T-helper 2 cell (primary cell): ENCODE data around the gene PTH2R.
"Not testable (repeated sequence)": the region's sequence is repeated elsewhere in the genome, so short reads cannot be mapped to it uniquely, and the experiment has no call there.

ENCODE experiments used
- DNase-seq, 5 experiments: peaks; one replicate each; pipeline versions ENCODE4 v3.0.0 to v3.0.0-alpha.2; 2012 to 2022
- total RNA-seq, 2 donors: gene quantifications; one replicate each; lab custom pipeline; 2026; lab: John Stamatoyannopoulos, UW

The PTH2R gene, protein sequence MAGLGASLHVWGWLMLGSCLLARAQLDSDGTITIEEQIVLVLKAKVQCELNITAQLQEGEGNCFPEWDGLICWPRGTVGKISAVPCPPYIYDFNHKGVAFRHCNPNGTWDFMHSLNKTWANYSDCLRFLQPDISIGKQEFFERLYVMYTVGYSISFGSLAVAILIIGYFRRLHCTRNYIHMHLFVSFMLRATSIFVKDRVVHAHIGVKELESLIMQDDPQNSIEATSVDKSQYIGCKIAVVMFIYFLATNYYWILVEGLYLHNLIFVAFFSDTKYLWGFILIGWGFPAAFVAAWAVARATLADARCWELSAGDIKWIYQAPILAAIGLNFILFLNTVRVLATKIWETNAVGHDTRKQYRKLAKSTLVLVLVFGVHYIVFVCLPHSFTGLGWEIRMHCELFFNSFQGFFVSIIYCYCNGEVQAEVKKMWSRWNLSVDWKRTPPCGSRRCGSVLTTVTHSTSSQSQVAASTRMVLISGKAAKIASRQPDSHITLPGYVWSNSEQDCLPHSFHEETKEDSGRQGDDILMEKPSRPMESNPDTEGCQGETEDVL
- total RNA-seq, result 0.07 to 0.94 reads per million in 2 donors

DNA sequence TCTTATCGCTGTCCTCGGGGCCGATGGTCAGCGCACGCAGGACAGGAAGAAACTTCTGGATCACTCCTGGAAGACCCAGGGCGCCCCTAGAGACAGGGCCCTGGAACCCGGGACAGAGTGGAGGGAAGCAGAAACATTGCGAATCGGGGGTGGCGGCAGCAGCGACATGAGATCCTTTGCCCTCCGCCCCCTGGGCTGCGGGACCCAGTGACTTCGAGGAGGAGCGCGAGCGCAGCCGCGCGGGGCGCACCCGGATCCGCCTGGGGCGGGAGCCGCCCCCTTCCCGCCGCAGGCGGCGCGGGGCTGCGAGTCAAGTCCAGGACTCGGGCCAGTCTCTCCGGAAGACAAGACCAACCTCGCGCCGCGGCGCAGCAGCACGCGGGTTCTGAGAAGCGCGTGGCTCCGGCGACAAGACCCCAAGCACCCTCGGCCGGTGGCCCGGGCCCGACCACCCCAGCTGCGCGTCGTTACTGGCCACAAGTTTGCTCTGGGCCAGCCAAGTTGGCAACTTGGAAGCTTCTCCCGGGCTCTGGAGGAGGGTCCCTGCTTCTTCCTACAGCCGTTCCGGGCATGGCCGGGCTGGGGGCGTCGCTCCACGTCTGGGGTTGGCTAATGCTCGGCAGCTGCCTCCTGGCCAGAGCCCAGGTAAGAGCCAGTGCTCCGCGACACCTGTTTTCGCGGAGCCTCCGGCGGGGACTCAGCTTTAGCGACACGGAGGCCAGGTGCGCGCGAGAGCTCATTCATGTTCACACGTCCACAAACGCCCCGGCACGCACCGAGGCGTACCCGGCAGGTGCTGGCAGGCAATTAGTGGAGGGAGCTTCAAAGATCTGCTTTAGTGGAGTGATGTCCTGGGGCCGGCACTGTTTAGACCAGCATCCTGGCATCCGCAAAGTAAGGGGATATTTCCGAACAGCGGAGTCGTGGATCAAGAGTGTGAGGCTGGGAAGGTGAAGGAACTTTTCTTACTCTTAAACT lies at the start of gene PTH2R:
Gene PTH2R (plus strand): TSS at position 319 of the 978 bp plus-strand sequence. CDS start 252 bp downstream, at position 571.
- peak in 1 of 5 experiments; percentile 25 for DNase-seq

GRCh38 chr2:208356846-208357574 lies 49.6 kb upstream of the PTH2R start:
- DNase-seq, result no peak

DNA sequence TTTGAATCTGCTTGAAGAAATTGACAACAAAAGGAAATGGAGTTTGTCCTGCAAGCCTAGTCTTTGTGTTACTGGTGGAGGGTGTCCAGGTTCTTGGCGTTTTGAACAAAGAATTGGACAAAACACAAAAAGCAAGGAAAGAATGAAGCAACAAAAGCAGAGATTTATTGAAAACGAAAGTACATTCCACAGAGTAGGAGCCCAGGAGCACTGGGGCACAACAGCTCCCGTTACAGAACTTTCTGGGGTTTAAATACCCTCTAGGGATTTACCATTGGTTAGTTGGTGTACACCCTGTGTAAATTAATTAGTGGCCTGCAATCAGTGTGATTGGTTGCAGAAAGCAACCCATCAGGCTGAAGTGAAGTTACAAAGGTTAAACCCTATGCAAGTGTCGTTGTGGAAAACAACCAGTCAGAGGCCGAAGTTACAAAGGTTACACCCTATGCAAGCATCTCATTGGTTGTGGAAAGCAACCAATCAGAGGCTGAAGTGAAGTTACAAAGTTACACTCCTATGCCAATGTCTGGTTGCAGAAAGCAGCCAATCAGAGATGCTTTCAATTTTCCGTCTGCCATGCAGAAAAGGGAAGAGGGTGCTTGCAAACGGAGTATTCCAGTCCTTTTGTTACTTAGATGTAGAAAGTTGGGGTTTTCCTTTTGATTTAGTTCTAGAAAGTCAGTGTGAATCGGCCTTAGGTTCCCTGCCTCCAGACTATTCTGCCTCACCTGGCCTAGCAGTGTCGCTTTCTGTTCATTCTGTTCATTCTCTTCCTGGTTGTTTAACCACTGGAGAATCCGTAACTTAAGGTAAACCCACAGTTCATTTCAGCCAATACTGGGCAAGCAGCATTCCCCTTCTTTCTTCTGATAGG lies 47.6 kb upstream of the PTH2R start:
- DNase-seq, result peak in 1 of 5 experiments; percentile 12

GRCh38 chr2:208359632-208359986 lies 47.0 kb upstream of the PTH2R start:
- DNase-seq, result peak in 2 of 5 experiments; percentile 18 to 19

GRCh38 chr2:208360259-208361076 lies 46.1 kb upstream of the PTH2R start:
- no peak for DNase-seq

- no peak for DNase-seq
These were observed 45.5 kb upstream of the PTH2R start for GRCh38 chr2:208361077-208361441.

GRCh38 chr2:208363485-208363884 lies 43.1 kb upstream of the PTH2R start:
- peak in 1 of 5 experiments; percentile 85 for DNase-seq

DNA sequence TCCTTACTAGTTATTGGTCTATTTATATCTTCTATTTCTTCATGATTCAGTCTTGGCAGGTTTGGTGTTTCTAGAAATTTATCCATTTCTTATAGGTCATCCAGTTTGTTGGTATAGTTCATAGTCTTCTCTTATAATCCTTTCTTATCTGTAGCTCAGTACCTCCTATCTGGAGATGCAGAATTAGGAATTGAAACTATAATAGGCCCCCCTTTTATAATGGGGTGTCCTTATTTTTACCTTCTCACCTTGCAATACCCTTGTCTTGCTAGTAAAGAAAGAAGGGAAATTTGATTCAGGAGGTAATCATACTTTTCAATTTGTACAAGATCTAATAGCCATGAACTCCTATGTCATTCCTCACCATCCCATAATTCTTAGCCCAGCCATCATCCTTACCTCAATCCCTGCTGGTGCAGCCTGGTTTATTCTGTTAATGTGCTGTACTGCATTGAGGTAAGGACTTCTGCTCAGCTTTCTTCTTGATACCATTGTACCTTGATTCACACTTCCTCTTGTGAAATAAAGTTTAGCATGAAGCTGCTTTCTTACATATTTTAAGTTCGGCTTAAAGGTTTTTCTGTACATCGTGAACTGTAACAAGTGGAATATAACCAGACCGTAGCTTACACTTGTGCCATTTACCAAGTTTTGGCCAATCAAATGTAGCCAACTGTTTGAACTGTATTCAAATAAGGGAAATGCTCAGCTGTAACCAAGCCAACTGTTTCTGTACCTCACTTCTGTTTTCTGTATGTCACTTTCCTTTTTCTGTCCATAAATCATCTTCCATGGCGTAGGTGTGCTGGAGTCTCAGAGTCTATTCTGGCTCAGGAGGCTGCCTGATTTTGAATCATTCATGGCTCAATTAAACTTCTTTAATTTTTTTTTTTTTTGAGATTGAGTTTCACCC lies 40.1 kb upstream of the PTH2R start:
- no peak for DNase-seq

GRCh38 chr2:208369091-208369490 lies 37.5 kb upstream of the PTH2R start:
- no peak for DNase-seq

DNA sequence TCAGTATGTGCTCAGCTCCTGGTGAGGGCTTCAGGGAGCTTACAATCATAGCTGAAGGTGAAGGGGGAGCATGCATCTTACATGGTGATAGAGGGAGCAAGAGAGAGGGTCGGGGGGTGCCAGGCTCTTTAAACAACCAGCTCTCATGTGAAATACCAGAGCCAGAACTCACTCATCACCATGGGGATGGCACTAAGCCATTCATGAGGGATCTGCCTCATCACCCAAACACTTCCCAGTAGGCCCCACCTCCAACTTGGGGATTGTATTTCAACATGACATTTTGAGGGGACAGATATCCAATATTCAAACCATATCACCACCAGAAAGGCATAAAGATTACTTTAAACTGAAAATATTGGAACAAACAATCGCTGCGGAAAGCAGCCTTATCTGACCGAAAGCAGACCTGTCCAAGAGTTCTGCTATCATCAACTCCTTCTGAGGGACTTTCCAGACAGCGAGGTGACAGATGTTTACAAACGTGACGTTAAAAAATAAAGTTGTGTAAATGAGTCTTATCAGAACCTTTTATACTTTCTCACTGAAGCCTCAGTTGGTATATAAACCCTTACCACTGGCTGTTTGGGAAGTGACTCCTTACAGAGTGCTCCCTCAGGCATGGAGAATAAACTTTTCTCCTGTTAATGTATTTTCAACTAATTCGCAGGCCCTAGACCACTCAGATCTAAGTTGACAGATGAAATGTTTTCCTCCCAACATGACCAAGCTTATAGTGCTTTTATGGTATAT lies 35.5 kb upstream of the PTH2R start:
- no peak for DNase-seq

DNA sequence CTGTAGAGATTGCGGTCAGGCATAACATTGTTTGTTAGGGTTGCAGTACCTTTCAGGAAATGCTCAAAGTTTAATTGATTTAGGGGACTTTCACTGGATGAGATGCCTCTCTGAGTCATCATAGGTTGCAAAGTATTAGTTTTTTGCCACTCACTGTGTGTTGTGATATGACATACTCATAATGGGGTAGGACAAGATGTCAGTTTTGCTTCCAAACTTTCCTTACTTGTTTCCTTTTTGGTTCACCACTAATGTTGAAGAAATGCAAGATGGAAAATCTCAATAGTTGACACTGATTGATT lies 35.0 kb upstream of the PTH2R start:
- peak in 1 of 5 experiments; percentile 15 for DNase-seq

- DNase-seq, result peak in 1 of 5 experiments; percentile 29
These were observed 33.0 kb upstream of the PTH2R start for GRCh38 chr2:208373460-208374089.

GRCh38 chr2:208375491-208376068 lies 31.0 kb upstream of the PTH2R start:
- no peak for DNase-seq

DNA sequence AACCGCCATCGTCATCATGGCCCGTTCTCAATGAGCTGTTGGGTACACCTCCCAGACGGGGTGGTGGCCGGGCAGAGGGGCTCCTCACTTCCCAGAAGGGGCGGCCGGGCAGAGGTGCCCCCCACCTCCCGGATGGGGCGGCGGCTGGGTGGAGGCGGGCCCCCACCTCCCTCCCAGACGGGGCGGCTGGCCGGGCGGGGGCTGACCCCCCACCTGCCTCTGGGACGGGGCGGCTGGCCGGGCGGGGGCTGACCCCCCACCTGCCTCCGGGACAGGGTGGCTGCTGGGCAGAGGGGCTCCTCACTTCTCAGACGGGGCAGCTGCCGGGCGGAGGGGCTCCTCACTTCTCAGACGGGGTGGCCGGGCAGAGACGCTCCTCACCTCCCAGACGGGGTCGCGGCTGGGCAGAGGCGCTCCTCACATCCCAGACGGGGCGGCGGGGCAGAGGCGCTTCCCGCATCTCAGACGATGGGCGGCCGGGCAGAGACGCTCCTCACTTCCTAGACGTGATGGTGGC lies 29.2 kb upstream of the PTH2R start:
- not testable (repeated sequence) for DNase-seq

- DNase-seq, result no peak
These were observed 27.4 kb upstream of the PTH2R start for GRCh38 chr2:208379192-208379591.

- no peak for DNase-seq
These were observed 22.0 kb upstream of the PTH2R start for GRCh38 chr2:208384637-208385036.

GRCh38 chr2:208386541-208386940 lies 20.1 kb upstream of the PTH2R start:
- no peak for DNase-seq

- no peak for DNase-seq
These were observed 16.7 kb upstream of the PTH2R start for GRCh38 chr2:208389940-208390339.
